GM12878 (cell line): ENCODE data around the gene CHERP.

Experiments
- ASH2L ChIP-seq: fragments of 300-600, 200-600 bp; sonication (generic); IDR thresholded peaks from 2 replicates; pipeline ENCODE4 v1.6.1; 2017; ENCODE audit warnings: low read depth, mild to moderate bottlenecking, borderline replicate concordance
- CTCF ChIP-seq, 3 experiments: IDR thresholded peaks in 2 of 3; conservative IDR thresholded peaks in 1 of 3; 2 replicates each; pipeline ENCODE4 v1.5.1; 2011; ENCODE audit warnings: low read depth in 3 of 3, low read length in 3 of 3, mild to moderate bottlenecking in 3 of 3, control low read depth in 2 of 3, moderate library complexity in 2 of 3, inconsistent platforms in 1 of 3, mixed read lengths in 1 of 3; ENCODE audit not compliant: control insufficient read depth in 2 of 3, insufficient read depth in 1 of 3; ENCODE audit errors: extremely low read depth in 1 of 3
- EP300 ChIP-seq, 2 experiments: fragments of 150-350 bp in 1 of 2; IDR thresholded peaks; 2 replicates each; pipeline ENCODE4 v1.6.1; 2011 to 2012; ENCODE audit warnings: low read depth in 2 of 2, low read length in 2 of 2, borderline replicate concordance in 1 of 2, improper control_type of control experiment in 1 of 2, inconsistent platforms in 1 of 2; ENCODE audit not compliant: control insufficient read depth in 1 of 2
- JUND ChIP-seq: IDR thresholded peaks from 2 replicates; pipeline ENCODE4 v1.6.1; 2012; ENCODE audit warnings: low read depth, mild to moderate bottlenecking, low read length, improper control_type of control experiment, moderate library complexity
- NR2C1 ChIP-seq: fragments of 450-650 bp; IDR thresholded peaks from 2 replicates; pipeline ENCODE4 v1.6.1; 2017; ENCODE audit warnings: antibody characterized with exemption, mild to moderate bottlenecking, moderate library complexity
- NR2C2 ChIP-seq: IDR thresholded peaks from 2 replicates; pipeline ENCODE4 v1.6.1; 2011; ENCODE audit warnings: borderline replicate concordance, low read depth; ENCODE audit not compliant: control insufficient read depth, insufficient read length
- POLR2A ChIP-seq: IDR thresholded peaks from 2 replicates; pipeline ENCODE4 v1.6.1; 2011; ENCODE audit warnings: low read depth, mild to moderate bottlenecking, low read length
- POU2F2 ChIP-seq: IDR thresholded peaks from 3 replicates; pipeline ENCODE4 v1.6.1; 2011; ENCODE audit warnings: low read depth, mild to moderate bottlenecking, low read length, borderline replicate concordance
- ZNF207 ChIP-seq: fragments of 450-650 bp; IDR thresholded peaks from 2 replicates; pipeline ENCODE4 v1.6.1; 2014; ENCODE audit warnings: antibody characterized with exemption, mild to moderate bottlenecking, borderline replicate concordance
- TF ChIP-seq, protein P1 (sequence below): IDR thresholded peaks from 2 replicates; pipeline ENCODE4 v1.6.1; 2012; ENCODE audit warnings: low read depth, low read length, improper control_type of control experiment

- TF ChIP-seq CTCF (IDR thresholded peaks at IDR 0.05 in 2 of 3, conservative IDR thresholded peaks at IDR 0.05 in 1 of 3; ENCODE audit: control insufficient read depth in 2 of 3, extremely low read depth in 1 of 3, insufficient read depth in 1 of 3, low read depth in 3 of 3, low read length in 3 of 3): peak in 1 of 3 experiments; percentile 32; a peak in 1 of 6 replicates
- TF ChIP-seq POU2F2: peak; percentile 64; the same call in 2 of the 3 replicates
- TF ChIP-seq JUND: no peak
- TF ChIP-seq POLR2A: peak; percentile 92
- no peak for TF ChIP-seq ASH2L
- TF ChIP-seq, protein P1, sequence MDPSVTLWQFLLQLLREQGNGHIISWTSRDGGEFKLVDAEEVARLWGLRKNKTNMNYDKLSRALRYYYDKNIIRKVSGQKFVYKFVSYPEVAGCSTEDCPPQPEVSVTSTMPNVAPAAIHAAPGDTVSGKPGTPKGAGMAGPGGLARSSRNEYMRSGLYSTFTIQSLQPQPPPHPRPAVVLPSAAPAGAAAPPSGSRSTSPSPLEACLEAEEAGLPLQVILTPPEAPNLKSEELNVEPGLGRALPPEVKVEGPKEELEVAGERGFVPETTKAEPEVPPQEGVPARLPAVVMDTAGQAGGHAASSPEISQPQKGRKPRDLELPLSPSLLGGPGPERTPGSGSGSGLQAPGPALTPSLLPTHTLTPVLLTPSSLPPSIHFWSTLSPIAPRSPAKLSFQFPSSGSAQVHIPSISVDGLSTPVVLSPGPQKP: no peak
- TF ChIP-seq EP300 (IDR thresholded peaks at IDR 0.05; ENCODE audit: borderline replicate concordance in 1 of 2, control insufficient read depth in 1 of 2, low read depth in 2 of 2, low read length in 2 of 2): peak; percentile 72 to 84
- TF ChIP-seq ZNF207: no peak
- TF ChIP-seq NR2C2: no peak
- TF ChIP-seq NR2C1: no peak
Observed at GRCh38 chr19:16587833-16588823, 45.9 kb upstream of the CHERP start.
